Activated CD4-positive, CD25-positive, alpha-beta regulatory T cell treated with anti-CD3 and anti-CD28 coated beads, Interleukin-2, amount 50 U/mL, for 72 hours (primary cell): ENCODE results near the gene PRUNE1.

Experiments used
- DNase-seq: peaks from one replicate; pipeline ENCODE4 v3.0.0; 2021

PRUNE1 gene

GRCh38 chr1:151007853-151008243 lies 401 bp upstream of the PRUNE1 start:
- no peak for DNase-seq

DNA sequence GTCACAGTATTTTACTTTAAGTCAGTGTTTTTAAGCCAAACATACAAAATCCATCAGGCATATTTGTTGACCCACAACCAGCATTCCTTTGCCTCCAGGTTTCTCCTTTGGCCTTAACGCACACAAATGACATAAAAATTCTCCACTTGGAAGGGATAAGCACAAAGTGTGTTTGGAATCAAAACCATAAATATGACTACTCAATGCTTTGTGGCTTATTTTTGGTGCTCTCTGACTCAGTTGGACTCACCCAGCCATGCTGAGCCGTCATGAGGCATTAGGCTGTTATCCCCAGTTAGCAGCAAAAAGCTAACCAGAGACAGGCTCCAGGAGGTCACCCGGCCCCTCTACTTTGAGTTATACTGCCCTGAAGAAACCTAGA lies 948 bp downstream of the PRUNE1 start:
- DNase-seq, result no peak

- no peak for DNase-seq
These were observed 1.6 kb downstream of the PRUNE1 start for GRCh38 chr1:151009674-151010345.

DNA sequence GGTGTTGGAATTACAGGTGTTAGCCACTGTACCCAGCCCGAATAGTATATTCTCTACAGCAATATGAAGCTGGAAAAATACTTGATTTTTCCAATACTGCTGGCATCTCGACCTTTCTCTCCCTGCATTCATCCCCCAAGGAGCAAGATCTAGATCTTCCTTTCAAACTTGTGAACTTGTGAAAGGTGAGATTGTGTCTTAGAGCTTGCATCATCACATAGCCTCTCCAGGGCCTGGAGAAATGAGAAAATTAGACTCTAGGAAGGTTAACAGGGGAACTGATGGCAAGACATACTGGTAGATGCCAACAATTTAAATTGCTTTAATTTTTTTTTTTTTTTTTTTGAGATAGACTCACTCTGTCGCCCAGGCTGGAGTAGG lies 2.1 kb downstream of the PRUNE1 start:
- no peak for DNase-seq

DNA sequence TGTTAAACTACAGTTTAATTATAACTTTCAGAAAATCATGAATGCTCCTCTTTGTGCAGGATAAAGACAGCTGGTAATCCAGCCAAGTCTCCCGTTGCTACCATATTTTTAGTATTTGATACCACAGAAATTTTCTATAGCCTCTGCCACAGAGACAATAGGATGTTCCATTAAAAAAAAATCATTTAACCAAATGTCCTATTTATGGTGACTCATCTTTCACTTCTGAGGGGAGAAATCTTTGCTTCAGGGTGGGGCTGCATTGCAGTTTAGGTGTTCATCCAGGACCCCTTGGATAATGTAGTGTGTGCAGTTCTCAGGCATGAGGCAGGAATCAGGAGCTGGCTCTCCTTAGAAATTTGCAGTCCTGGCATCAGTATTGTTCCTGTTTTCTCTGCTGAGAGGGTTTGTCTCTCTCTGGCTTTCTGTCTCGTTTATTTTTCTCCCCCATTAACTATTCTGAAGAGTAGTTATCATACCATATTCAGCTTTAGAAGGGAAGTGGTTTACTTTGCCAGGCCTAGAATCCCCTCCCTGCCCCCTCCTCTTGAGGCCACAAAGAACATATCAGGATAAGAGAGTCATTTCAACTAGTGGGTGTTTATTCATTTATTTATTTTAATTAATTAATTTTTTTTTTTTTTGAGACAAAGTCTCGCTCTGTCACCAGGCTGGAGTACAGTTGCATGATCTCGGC lies 3.1 kb downstream of the PRUNE1 start:
- no peak for DNase-seq

DNA sequence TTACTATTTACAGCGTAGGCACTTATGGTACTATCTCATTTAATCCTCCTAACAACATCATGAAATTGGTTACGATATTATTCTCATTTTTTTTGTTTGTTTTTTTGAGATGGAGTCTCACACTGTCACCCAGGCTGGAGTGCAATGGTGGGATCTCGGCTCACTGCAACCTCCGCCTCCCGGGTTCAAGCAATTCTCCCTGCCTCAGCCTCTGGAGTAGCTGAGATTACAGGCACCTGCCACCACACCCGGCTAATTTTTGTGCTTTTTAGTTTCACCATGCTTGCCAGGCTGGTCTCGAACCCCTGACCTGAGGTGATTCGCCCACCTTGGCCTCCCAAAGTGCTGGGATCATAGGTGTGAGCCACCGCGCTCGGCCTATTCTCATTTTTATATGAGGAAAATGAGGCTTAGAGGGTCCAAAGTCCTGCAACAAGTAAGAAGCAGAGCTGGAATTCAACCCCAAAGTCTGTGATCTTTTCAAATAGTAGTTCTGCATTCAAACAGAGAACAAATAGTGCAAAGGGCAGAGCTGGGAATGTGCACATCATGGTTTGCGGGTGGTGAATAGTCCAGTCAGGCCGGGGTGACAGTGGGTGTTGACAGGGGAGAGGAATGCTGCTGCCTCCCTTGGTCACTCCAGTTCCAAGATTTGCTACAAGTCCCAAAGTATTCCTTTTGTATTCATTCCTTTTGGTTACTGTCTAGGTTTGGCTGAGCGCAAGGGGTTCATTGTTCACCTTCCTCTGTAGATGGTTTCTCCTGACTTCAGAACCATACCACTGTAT lies 4.6 kb downstream of the PRUNE1 start:
- DNase-seq, result no peak

DNA sequence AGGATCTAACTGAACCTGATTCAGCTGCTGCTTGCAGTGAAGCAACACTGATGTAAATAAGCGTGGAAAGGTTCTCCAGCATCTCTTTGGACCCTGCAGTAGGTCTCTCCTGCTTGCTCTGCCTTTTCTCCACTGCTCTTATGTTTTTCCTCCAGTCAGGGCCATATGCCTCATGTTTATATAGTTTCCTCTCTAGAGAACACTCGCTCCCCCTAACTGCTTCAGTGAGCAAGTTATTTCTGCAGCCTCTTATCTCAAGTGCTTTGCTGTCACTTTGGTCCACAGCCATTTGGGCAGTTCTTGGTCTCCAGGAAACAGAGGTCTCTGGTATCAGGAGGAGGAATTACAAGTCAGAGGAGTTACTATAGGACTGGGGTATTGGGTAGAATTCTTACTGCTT lies 5.3 kb downstream of the PRUNE1 start:
- DNase-seq, result no peak

- peak; percentile 75 for DNase-seq
These were observed 16.4 kb downstream of the PRUNE1 start for GRCh38 chr1:151024540-151025146.

DNA sequence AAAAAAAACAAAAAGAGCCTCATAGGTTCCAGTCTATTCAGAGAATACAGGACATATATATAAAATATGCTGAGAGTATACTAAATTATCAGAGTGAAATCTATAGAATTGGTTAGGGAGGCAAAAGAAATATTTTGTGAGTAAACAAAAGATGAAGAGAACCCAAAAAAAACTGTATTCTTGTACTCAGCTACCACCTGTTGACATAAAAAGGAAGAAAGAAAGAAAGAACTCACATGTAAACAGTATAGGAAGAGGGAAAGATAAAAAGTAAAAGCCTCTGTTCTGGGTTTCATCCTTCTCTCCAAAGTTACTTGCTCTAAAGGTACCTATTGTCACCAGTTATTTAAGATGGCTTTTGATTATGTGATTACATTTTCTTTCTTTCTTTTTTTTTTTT lies 18.2 kb downstream of the PRUNE1 start:
- no peak for DNase-seq

DNA sequence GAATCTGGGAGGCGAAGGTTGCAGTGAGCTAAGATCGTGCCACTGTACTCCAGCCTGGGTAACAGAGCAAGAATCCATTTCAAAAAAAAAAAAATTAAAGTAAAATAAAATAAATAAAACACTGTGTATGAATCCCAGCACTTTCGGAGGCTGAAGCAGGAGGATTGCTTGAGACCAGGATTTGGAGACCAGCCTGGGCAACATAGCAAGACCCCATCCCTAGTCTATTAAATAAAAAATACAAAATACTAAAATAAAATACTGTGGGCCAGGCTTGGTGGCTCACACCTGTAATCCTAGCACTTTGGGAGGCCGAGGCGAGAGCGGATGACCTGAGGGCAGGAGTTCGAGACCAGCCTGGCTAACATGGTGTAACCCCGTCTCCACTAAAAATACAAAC lies 23.9 kb downstream of the PRUNE1 start:
- no peak for DNase-seq

DNA sequence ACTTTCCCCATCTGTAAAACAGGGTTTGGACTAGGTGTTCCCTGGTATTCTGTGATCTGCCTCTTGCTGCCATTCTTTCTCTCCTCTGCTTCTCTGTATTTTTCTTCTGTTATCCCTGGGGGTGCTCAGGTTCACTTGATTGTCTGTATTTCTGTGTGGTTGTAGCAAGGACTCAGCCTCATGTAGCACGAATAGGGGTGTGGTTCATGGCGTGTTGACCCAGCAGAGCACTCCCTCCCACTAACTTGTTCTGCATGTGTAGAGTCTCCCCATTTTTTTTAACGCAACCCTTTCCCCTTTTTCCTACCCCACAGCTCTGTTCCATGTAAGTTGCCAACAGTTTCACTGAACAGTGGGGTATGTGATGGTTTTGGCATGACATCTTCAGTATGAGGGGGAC lies 26.9 kb downstream of the PRUNE1 start:
- DNase-seq, result no peak

DNA sequence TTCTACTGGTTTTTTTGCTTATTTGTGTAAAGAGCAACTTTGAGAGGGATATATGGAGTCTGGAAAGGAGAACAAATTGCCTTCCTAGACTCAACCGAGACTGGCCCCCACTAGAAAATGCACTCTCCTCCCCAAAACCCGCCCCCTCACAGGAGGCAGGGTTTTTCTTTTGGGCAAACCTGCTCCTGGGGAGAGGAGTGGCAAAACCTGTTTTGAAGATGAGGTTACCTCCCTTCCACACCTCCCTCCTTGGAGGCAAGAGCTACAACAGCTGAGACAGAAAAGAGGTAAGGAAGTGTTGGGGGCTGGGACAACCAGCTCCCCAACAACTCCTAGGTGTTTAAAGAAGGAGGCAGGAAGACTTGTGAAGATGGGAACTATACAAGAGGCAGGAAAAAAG lies 28.1 kb downstream of the PRUNE1 start, which contains the start of gene BNIPL:
Gene BNIPL, plus strand, starts transcription at position 231 of the 400 bp plus-strand sequence. Its CDS starts 140 bp downstream, at position 371.
- DNase-seq, result no peak

DNA sequence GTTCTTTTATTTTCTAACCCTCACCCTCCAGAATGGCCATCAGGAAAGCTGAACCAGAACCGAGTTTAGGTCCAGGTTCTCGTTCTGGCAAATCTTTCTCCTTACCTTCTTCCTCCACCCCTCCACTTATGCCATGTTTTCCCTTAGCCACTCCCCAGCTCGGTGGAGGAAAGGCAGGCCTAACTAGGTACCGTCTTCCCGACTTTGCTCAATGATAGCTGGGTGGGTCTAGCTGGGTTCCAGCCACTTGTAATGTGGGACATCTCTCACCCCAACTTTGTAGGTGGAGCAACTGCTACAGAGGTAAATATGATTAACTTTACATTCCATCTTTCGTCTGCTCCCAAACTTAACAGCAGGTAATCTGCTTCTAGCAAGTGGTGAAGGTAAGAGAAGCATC lies 28.8 kb downstream of the PRUNE1 start:
- DNase-seq, result no peak

GRCh38 chr1:151039521-151039920 lies 31.3 kb downstream of the PRUNE1 start:
- DNase-seq, result no peak

GRCh38 chr1:151043163-151043562 lies 34.9 kb downstream of the PRUNE1 start:
- DNase-seq, result no peak

DNA sequence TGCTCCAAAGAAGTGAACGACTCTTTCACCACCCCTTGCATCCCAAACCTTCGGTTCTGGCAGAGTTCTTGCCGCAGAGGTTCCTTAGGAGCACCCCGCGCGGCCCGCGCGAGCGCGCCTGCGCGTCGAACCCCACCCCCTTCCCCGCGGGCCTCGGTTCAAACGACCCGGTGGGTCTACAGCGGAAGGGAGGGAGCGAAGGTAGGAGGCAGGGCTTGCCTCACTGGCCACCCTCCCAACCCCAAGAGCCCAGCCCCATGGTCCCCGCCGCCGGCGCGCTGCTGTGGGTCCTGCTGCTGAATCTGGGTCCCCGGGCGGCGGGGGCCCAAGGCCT lies 39.3 kb downstream of the PRUNE1 start, which contains the start of gene C1orf56:
Gene C1orf56, plus strand, starts transcription at position 161 of the 334 bp plus-strand sequence. Its CDS starts 97 bp downstream, at position 258.
- DNase-seq, result peak; percentile 65

GRCh38 chr1:151047925-151048644 lies 39.8 kb downstream of the PRUNE1 start:
- peak; percentile 53 for DNase-seq

- no peak for DNase-seq
These were observed 40.4 kb downstream of the PRUNE1 start for GRCh38 chr1:151048645-151049032.

GRCh38 chr1:151049458-151049857 lies 41.2 kb downstream of the PRUNE1 start:
- DNase-seq, result no peak

GRCh38 chr1:151050051-151050688 lies 41.9 kb downstream of the PRUNE1 start:
- no peak for DNase-seq

DNA sequence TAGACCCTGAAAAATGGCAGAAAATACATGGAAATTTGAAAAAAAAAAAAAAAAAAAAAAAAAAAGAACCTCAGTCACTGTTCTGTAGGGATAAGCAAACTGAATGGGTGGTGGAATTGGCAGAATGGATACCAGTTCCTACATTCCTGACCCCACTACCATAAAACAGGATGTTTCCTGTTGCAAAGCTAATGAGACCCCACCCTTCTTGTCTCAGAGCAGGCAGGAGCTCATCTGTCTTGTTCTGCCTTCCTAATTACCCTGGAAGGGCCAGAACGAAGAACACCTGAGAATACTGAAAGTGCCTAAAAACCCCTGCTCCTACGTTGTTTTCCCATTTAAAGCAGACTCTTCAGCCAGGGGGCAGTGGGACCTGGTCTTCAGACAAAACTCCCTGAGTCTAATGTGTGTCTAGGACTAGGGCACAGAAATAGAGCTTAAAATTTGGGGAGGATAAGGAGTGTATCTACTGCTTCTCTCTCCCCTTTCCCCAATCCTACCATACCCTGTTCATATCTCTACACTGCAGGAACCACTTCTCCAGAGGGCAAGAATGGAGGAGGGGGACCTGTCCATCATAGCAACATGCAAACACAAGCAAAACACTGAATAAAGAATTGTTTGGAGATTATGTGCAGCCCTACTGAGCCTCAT lies 43.2 kb downstream of the PRUNE1 start:
- no peak for DNase-seq
